GM13976 (cell line): Measurements from ENCODE around the gene HDAC9.

ENCODE experiments used
- DNase-seq: peaks from one replicate; pipeline ENCODE4 v3.0.0; 2012; ENCODE audit warnings: low spot score
- CTCF ChIP-seq: IDR thresholded peaks from 2 replicates; pipeline ENCODE4 v1.5.1; 2012; ENCODE audit warnings: borderline replicate concordance, mild to moderate bottlenecking; ENCODE audit not compliant: insufficient read depth; ENCODE audit errors: extremely low read depth, missing control alignments, control extremely low read depth
- in situ Hi-C: fragments of 300-500 bp; cut with MboI; formaldehyde crosslinking; loops from one replicate; pipeline ENCODE4 v1.12.0; 2022; ENCODE audit warnings: low sequenced_read_pairs, mixed read lengths, inconsistent platforms; ENCODE audit not compliant: unreplicated experiment

HDAC9 gene

GRCh38 chr7:18573410-18574234 is 78.1 kb downstream of the HDAC9 start:
- in situ Hi-C loops: no loop called here
- TF ChIP-seq CTCF: no peak

DNA sequence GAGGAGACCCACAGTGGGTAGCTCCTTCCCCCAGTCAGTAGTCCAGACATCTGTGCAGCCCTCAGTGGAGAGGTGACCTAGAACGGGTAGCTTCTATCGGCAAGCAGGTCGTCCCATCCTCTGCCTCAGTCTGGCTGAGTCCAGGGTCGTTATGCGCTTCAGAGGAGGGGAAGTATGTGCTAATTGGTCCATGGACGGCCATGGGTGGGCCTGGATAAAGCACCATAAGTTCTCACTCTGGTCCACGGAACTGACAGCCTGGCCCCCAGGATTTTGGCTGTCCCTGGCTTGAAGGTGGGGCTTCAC is 78.6 kb downstream of the HDAC9 start:
- in situ Hi-C loops: no loop called here
- no peak for DNase-seq
- TF ChIP-seq CTCF: no peak

More at GRCh38 chr7:18573410-18574234, 78.1 kb downstream of the HDAC9 start:
- no peak for DNase-seq

DNA sequence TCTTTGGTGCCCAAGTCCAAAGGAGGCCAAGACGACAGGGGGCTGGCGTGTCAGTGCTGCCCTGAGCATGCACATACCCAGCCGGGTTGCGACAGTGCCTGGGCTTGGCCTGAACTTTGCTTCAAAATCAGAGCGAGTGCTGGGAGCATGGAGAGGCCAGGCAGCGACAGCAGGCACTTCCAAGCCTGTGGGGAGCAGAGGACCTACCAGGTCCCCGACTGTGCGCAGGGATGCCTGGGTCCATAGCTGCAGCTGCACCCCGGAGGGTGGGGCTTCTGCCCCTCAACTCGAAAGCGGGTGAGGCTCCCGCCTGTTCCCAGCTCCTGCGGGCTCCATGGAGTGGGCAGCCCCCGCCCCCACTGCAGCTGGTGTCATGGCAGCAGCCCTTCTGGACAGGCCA is 79.1 kb downstream of the HDAC9 start:
- DNase-seq: no peak
- in situ Hi-C loops: no loop called here
- TF ChIP-seq CTCF: no peak

GRCh38 chr7:18575622-18576572 is 80.3 kb downstream of the HDAC9 start:
- no peak for DNase-seq
- in situ Hi-C loops: no loop called here
- TF ChIP-seq CTCF: no peak

DNA sequence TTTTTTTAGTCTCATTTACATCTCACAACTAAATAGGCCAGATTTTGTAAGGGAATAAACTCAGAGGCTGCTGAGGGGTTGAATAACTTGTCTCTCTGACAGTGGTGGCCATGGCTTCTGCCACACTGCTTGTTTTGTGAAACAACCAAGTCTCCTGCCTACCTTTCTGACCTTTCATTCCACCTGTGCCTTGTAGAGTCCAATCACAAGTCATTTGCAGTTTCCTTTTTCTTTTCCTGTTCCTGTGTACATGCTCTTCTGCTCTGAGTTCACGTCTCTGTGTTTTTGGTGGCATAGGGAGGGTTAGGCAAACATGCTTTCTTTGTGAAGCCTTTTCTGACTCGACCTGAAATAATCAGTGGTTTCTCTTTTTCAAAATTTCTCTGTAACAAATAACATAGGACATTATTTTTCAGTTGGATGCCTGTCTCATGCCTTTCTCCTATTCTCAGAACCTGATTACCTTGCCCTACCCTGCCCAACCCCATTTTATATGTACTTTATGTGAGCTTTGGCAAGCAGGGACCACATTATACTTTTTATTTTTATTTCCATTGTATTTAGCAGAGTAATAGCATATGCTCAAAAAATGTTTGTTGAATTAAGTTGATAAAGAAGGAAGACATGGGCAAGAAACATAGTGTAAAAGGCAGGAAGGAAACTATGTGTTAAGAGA is 81.7 kb downstream of the HDAC9 start:
- in situ Hi-C loops: no loop called here
- TF ChIP-seq CTCF: no peak
- no peak for DNase-seq

GRCh38 chr7:18579698-18580097 is 84.1 kb downstream of the HDAC9 start:
- DNase-seq: no peak
- TF ChIP-seq CTCF: no peak
- in situ Hi-C loops: no loop called here
